ENCODE results near the gene MRPS6.

- no peak for TF ChIP-seq REST (IDR thresholded peaks at IDR 0.05; ENCODE audit: insufficient read depth in 1 of 2, low read depth in 2 of 2, low read length in 2 of 2)
- TF ChIP-seq SIN3A (IDR thresholded peaks at IDR 0.05; ENCODE audit: borderline replicate concordance, insufficient read depth, low read length), result no peak
- no peak for TF ChIP-seq POLR2AphosphoS5 (IDR thresholded peaks at IDR 0.05; ENCODE audit: low read depth, low read length)
- no peak for TF ChIP-seq TAF1 (IDR thresholded peaks at IDR 0.05; ENCODE audit: borderline replicate concordance, insufficient read depth, low read length)
Observed at GRCh38 chr21:34043333-34043732, 30.0 kb upstream of the MRPS6 start.

Measured in PFSK-1 (cell line).